SK-N-SH (cell line): Measurements from ENCODE around the gene AMPH. TPM values are rescaled to one million over a fixed set of nuclear protein-coding genes. Genes with fewer than 3 reads are reported as not detected.

ENCODE experiments used
- CTCF ChIA-PET: fragments of 300-600, 350-600 bp; formaldehyde crosslinking; extraction: SDS; loops from one replicate; lab custom pipeline; 2021; lab: Yijun Ruan, JAX
- POLR2A ChIA-PET: fragments of 350-600 bp; sonication (Branson Sonifier 250); formaldehyde crosslinking; extraction: SDS; loops from one replicate; lab custom pipeline; 2020; ENCODE audit warnings: antibody characterized with exemption, inconsistent platforms; lab: Yijun Ruan, JAX
- DNase-seq: peaks from one replicate; pipeline ENCODE4 v3.0.0; 2012
- H2AFZ ChIP-seq: fragments of 200-600 bp; sonication (generic); 2 replicates; pipeline ENCODE4 v1.8.1; 2016; ENCODE audit warnings: antibody characterized with exemption, mild to moderate bottlenecking, low read depth
- H3F3A ChIP-seq: fragments of 200-600 bp; sonication (generic); replicated peaks from 2 replicates; pipeline ENCODE3; 2016; ENCODE audit warnings: antibody characterized with exemption, mild to moderate bottlenecking; ENCODE audit not compliant: insufficient read depth
- H3K27ac ChIP-seq, 2 experiments: fragments of 200-500 bp in 1 of 2; fragments of 200-600 bp in 1 of 2; sonication (Bioruptor generic) in 1 of 2; sonication (generic), shearing (Covaris generic) in 1 of 2; 2 replicates each; pipeline versions ENCODE4 v1.5.1 to v1.6.1; 2014 to 2016; ENCODE audit warnings: low read depth in 2 of 2, inconsistent platforms in 1 of 2, low read length in 1 of 2, mild to moderate bottlenecking in 1 of 2, mixed read lengths in 1 of 2
- H3K27me3 ChIP-seq: fragments of 200-600 bp; sonication (generic), shearing (Covaris generic); 2 replicates; pipeline ENCODE4 v1.6.1; 2016; ENCODE audit warnings: mixed run types; ENCODE audit not compliant: insufficient read depth
- H3K36me3 ChIP-seq, 2 experiments: fragments of 200-500 bp in 1 of 2; fragments of 200-600 bp in 1 of 2; sonication (Bioruptor generic) in 1 of 2; sonication (generic) in 1 of 2; replicated peaks in 1 of 2; 2 replicates each; pipeline versions ENCODE3 to v1.5.1; 2014 to 2016; ENCODE audit warnings: low read length in 1 of 2, mild to moderate bottlenecking in 1 of 2; ENCODE audit not compliant: insufficient read depth in 2 of 2, control insufficient read depth in 1 of 2
- H3K4me1 ChIP-seq, 2 experiments: fragments of 200-500 bp in 1 of 2; fragments of 200-600 bp in 1 of 2; sonication (Bioruptor generic) in 1 of 2; sonication (generic), shearing (Covaris generic) in 1 of 2; 2 replicates each; pipeline versions ENCODE4 v1.5.1 to v1.6.1; 2014 to 2016; ENCODE audit warnings: low read depth in 1 of 2, low read length in 1 of 2, mixed run types in 1 of 2; ENCODE audit not compliant: insufficient read depth in 2 of 2, control insufficient read depth in 1 of 2
- H3K4me2 ChIP-seq: fragments of 200-600 bp; sonication (generic), shearing (Covaris generic); 2 replicates; pipeline ENCODE4 v1.6.1; 2017; ENCODE audit warnings: mixed run types
- H3K4me3 ChIP-seq, 2 experiments: fragments of 200-500 bp in 1 of 2; fragments of 200-600 bp in 1 of 2; sonication (Bioruptor generic) in 1 of 2; sonication (generic), shearing (Covaris generic) in 1 of 2; 2 replicates each; pipeline versions ENCODE4 v1.5.1 to v1.8.1; 2014 to 2016; ENCODE audit warnings: low read depth in 2 of 2, inconsistent platforms in 1 of 2, low read length in 1 of 2, mild to moderate bottlenecking in 1 of 2, mixed read lengths in 1 of 2, moderate library complexity in 1 of 2
- H3K79me2 ChIP-seq: fragments of 200-600 bp; sonication (generic); 2 replicates; pipeline ENCODE4 v1.8.1; 2017; ENCODE audit warnings: mild to moderate bottlenecking; ENCODE audit not compliant: insufficient read depth
- H3K9ac ChIP-seq: fragments of 200-600 bp; sonication (generic); 2 replicates; pipeline ENCODE4 v1.6.1; 2017; ENCODE audit warnings: mixed run types
- H3K9me2 ChIP-seq: fragments of 200-600 bp; sonication (generic); 2 replicates; pipeline ENCODE4 v1.6.1; 2017; ENCODE audit warnings: mixed run types
- H3K9me3 ChIP-seq: fragments of 200-600 bp; sonication (generic); 2 replicates; pipeline ENCODE4 v1.6.1; 2017; ENCODE audit warnings: mixed run types, mild to moderate bottlenecking, moderate library complexity
- H4K20me1 ChIP-seq: fragments of 200-600 bp; sonication (generic); 2 replicates; pipeline ENCODE4 v1.6.1; 2017; ENCODE audit warnings: mild to moderate bottlenecking, mixed run types; ENCODE audit not compliant: insufficient read depth
- CHD2 ChIP-seq: fragments of 150-350 bp; IDR thresholded peaks from 2 replicates; pipeline ENCODE4 v1.6.1; 2018; ENCODE audit warnings: low read length; ENCODE audit not compliant: partially characterized antibody
- FOSL2 ChIP-seq: IDR thresholded peaks from 2 replicates; pipeline ENCODE4 v1.4.0; 2012; ENCODE audit warnings: low read depth, mild to moderate bottlenecking, moderate library complexity, borderline replicate concordance
- GABPA ChIP-seq: IDR thresholded peaks from 2 replicates; pipeline ENCODE4 v1.4.0; 2012; ENCODE audit warnings: low read depth, mild to moderate bottlenecking
- NRF1 ChIP-seq: IDR thresholded peaks from 2 replicates; pipeline ENCODE4 v1.6.1; 2012; ENCODE audit warnings: low read depth, mild to moderate bottlenecking, low read length
- RFX5 ChIP-seq: IDR thresholded peaks from 2 replicates; pipeline ENCODE4 v1.6.1; 2012; ENCODE audit warnings: mild to moderate bottlenecking, improper control_type of control experiment, low read length
- SMC3 ChIP-seq: IDR thresholded peaks from 2 replicates; pipeline ENCODE4 v1.6.1; 2012; ENCODE audit warnings: low read depth, low read length, improper control_type of control experiment
- TCF12 ChIP-seq: IDR thresholded peaks from 2 replicates; pipeline ENCODE4 v1.4.0; 2012
- TEAD4 ChIP-seq: IDR thresholded peaks from 2 replicates; pipeline ENCODE4 v1.4.0; 2012; ENCODE audit warnings: mild to moderate bottlenecking, borderline replicate concordance; ENCODE audit not compliant: insufficient read depth
- YY1 ChIP-seq: IDR thresholded peaks from 2 replicates; pipeline ENCODE4 v1.4.0; 2012; ENCODE audit warnings: low read depth, mild to moderate bottlenecking
- WGBS: methylation state at CpG from one replicate; pipeline ENCODE4 v1.1.6; 2017; ENCODE audit warnings: low lambda C conversion rate; 5-methylcytosine and 5-hydroxymethylcytosine counted together
- polyA plus RNA-seq, 3 experiments: library from polyadenylated mRNA; depleted of rRNA; stranded (reverse); fragments of >200 nt; gene quantifications; 2 replicates each; pipeline ENCODE4 v1.2.3, GENCODE V29; 2012
- TF ChIP-seq, protein P1 (sequence below): IDR thresholded peaks from 2 replicates; pipeline ENCODE4 v1.4.0; 2012; ENCODE audit warnings: low read depth

Gene AMPH
- polyA plus RNA-seq, 1 of the 3 experiments (the other 2 are of a cell fraction) = 0.08 TPM

DNA sequence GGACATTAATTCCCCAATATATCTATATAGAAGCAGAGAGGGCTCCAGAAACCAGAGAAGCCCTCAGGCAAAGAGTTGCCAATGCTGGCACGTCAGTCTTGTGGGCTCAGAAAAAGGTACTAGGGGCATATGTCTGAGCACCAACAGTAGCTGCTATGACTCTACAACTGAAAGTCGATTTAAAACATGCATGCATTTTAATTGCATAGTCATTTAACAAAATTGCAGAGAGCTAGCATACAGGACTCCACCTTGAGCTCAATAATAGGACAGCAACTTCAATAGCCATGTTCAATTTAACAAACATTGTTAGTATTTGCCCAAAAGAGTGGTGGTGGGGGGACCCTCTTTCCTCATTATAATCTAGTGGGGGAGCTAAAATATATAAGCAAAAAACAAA, 126.5 kb downstream of the AMPH start:
- no peaks in the 10 kb centered on the region for H4K20me1 ChIP-seq
- no peaks in the 10 kb centered on the region for H3K79me2 ChIP-seq
- no peaks in the 10 kb centered on the region for H3K27me3 ChIP-seq
- H3K4me3 ChIP-seq = no peak overlapping the region
- no peaks in the 10 kb centered on the region for H3K36me3 ChIP-seq
- TF ChIP-seq CHD2 (no peak), TEAD4 (no peak), GABPA (no peak), TCF12 (no peak), RFX5 (no peak), NRF1 (no peak), SMC3 (no peak)
- TF ChIP-seq, protein P1, sequence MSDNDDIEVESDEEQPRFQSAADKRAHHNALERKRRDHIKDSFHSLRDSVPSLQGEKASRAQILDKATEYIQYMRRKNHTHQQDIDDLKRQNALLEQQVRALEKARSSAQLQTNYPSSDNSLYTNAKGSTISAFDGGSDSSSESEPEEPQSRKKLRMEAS = no peak
- no peak overlapping the region for H3K9ac ChIP-seq
- H3K9me3 ChIP-seq = no peaks in the 10 kb centered on the region
- H3F3A ChIP-seq = no peaks in the 10 kb centered on the region
- no peak overlapping the region for H2AFZ ChIP-seq
- H3K9me2 ChIP-seq = no peaks in the 10 kb centered on the region
- 4% methylated on average over 2 of the region's 2 CpGs for WGBS
- CTCF ChIA-PET = no interaction called here
- POLR2A ChIA-PET = no interaction called here
- no peak overlapping the region for H3K4me2 ChIP-seq
- DNase-seq = no peak
- no peaks in the 10 kb centered on the region for H3K4me1 ChIP-seq
- H3K27ac ChIP-seq = no peak overlapping the region

DNA sequence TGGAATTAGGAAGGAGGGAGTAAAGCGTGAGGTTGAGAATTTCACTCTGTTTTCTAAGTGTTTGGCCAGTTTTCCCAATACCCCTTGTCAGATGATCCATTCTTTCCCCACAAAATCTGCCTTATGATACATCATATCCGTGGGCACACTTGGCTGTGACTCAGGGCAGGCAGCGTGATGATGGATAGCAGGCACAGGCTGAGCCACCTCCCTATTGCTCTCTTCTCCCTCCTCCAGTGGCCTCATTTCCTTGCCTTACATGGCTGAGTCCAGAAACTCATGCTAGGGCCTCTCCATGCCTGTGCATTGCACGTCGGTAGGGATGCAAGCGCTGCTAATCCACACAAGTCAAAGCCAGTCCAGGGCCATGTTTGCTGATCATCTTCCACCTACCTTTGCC, 128.3 kb downstream of the AMPH start:
- Histone ChIP-seq H3K9ac (no peak overlapping the region), H3K79me2 (no peaks in the 10 kb centered on the region), H3K9me3 (no peaks in the 10 kb centered on the region), H2AFZ (no peak overlapping the region), H4K20me1 (no peaks in the 10 kb centered on the region), H3K27me3 (no peaks in the 10 kb centered on the region), H3F3A (no peaks in the 10 kb centered on the region), H3K36me3 (no peaks in the 10 kb centered on the region), H3K4me1 (no peaks in the 10 kb centered on the region), H3K9me2 (no peaks in the 10 kb centered on the region), H3K4me3 (no peak overlapping the region), H3K4me2 (no peak overlapping the region), H3K27ac (no peak overlapping the region)
- no peak for DNase-seq
- 35% methylated on average over 6 of the region's 6 CpGs for WGBS
- POLR2A ChIA-PET = no interaction called here
- TF ChIP-seq YY1 = no peak
- CTCF ChIA-PET = no interaction called here

DNA sequence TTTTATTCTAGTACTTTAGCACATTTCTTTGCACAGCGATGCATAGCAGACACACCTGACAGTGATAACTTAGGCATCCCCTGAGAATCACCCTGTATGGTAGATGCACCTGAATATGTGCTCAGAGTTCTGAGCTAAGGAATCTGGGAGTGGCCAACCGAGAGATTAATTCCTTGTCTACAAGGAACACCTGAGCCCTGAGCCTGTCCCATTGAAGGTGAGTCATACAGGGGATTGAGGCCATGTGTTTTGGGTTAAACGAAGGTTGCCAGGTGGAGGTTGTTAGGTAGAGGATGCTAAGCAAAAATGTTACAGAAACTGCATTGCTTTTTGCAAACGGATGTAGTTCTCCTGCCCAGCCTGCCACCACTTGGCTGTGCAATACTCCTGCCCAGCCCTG, 128.9 kb downstream of the AMPH start:
- POLR2A ChIA-PET = no interaction called here
- DNase-seq = no peak
- no peak overlapping the region for H2AFZ ChIP-seq
- H3K79me2 ChIP-seq = no peaks in the 10 kb centered on the region
- H3K9me2 ChIP-seq = no peaks in the 10 kb centered on the region
- no peak overlapping the region for H3K9ac ChIP-seq
- H3K4me3 ChIP-seq = no peak overlapping the region
- no peaks in the 10 kb centered on the region for H3K36me3 ChIP-seq
- H4K20me1 ChIP-seq = no peaks in the 10 kb centered on the region
- no peaks in the 10 kb centered on the region for H3K9me3 ChIP-seq
- no peaks in the 10 kb centered on the region for H3K4me1 ChIP-seq
- no peak overlapping the region for H3K27ac ChIP-seq
- TF ChIP-seq FOSL2 = no peak
- whole genome bisulfite sequencing = under 1% methylated on average over 4 of the region's 4 CpGs
- no peaks in the 10 kb centered on the region for H3F3A ChIP-seq
- H3K4me2 ChIP-seq = no peak overlapping the region
- CTCF ChIA-PET = interaction anchor here (0.6 kb wide), 1 partner anchor 13 kb away, joined by 4 read pairs; no protein-coding TSS in a partner anchor
- H3K27me3 ChIP-seq = no peaks in the 10 kb centered on the region
